Measurements from ENCODE around the gene GTPBP6.

DNA sequence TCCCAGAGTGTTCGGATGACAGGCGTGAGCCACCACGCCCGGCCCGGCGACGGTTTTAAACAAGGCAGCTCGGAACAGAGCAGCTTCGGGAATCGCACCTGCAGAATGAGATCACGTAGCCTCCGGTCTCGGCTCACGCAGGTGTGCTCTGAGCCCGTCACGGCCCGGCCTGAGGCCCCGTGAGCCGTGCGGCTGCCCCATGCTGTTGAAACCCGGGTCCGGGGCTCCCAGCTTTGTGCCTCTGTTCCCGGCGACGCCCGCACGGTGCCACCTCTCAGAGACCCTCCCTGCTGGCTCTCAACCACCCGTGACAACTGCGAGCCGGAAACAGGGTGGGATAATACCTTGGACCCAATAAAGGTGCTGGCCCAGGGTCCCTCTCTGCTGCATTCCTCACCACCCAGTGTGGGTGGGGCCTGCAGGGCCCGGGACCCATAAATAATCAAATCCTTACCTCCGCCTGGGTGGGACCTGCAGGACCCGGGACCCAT lies 50.8 kb downstream of the GTPBP6 start:
- no peak for TF ChIP-seq ZNF70 (CRISPR knock-in tag; IDR thresholded peaks at IDR 0.05)
- TF ChIP-seq, protein P1, sequence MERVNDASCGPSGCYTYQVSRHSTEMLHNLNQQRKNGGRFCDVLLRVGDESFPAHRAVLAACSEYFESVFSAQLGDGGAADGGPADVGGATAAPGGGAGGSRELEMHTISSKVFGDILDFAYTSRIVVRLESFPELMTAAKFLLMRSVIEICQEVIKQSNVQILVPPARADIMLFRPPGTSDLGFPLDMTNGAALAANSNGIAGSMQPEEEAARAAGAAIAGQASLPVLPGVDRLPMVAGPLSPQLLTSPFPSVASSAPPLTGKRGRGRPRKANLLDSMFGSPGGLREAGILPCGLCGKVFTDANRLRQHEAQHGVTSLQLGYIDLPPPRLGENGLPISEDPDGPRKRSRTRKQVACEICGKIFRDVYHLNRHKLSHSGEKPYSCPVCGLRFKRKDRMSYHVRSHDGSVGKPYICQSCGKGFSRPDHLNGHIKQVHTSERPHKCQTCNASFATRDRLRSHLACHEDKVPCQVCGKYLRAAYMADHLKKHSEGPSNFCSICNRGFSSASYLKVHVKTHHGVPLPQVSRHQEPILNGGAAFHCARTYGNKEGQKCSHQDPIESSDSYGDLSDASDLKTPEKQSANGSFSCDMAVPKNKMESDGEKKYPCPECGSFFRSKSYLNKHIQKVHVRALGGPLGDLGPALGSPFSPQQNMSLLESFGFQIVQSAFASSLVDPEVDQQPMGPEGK (CRISPR knock-in tag; IDR thresholded peaks at IDR 0.05; ENCODE audit: borderline replicate concordance) = no peak
- TF ChIP-seq ZC3H10 (CRISPR knock-in tag; IDR thresholded peaks at IDR 0.05) = no peak
- no peak for TF ChIP-seq PPARA (CRISPR knock-in tag; IDR thresholded peaks at IDR 0.05; ENCODE audit: borderline replicate concordance)
- no peak for TF ChIP-seq CSDC2 (CRISPR knock-in tag; IDR thresholded peaks at IDR 0.05)
- no peak for TF ChIP-seq BACH2 (CRISPR knock-in tag; IDR thresholded peaks at IDR 0.05; ENCODE audit: borderline replicate concordance)
- no peak for TF ChIP-seq RARB (CRISPR knock-in tag; IDR thresholded peaks at IDR 0.05)
- no peak for TF ChIP-seq TCF4 (CRISPR knock-in tag; IDR thresholded peaks at IDR 0.05; ENCODE audit: borderline replicate concordance)

Data from SK-N-SH treated with all-trans-retinoic acid at 6 μM for 48 hours (cell line).